OCI-LY3 (cell line): ENCODE measurements around the gene CCDC69.

Source experiments
- CTCF ChIP-seq: fragments of 200-600, 300-600 bp; sonication (generic); IDR thresholded peaks from 2 replicates; pipeline ENCODE4 v1.5.1; 2014; ENCODE audit warnings: antibody characterized with exemption, low read length, low read depth
- EZH2phosphoT487 ChIP-seq: fragments of 200-600 bp; shearing (Covaris generic); IDR thresholded peaks from 2 replicates; pipeline ENCODE4 v1.6.1; 2018; ENCODE audit warnings: antibody characterized with exemption, mixed run types, low read depth

GRCh38 chr5:151267491-151268260, 43.8 kb upstream of the CCDC69 start:
- no peak for TF ChIP-seq EZH2phosphoT487
- no peak for TF ChIP-seq CTCF
